GM13977 (cell line): ENCODE data around the gene IFIT1B.

Source experiments
- DNase-seq: peaks from one replicate; pipeline ENCODE4 v3.0.0; 2012; ENCODE audit warnings: low spot score
- in situ Hi-C: fragments of 300-500 bp; cut with MboI; formaldehyde crosslinking; loops from one replicate; pipeline ENCODE4 v1.12.0; 2022; ENCODE audit warnings: low sequenced_read_pairs, low pct_unique_long_range_greater_than_20kb, mixed read lengths, inconsistent platforms; ENCODE audit not compliant: unreplicated experiment
- TF ChIP-seq, protein P1 (sequence below): IDR thresholded peaks from 2 replicates; pipeline ENCODE4 v1.5.1; 2012; ENCODE audit warnings: mild to moderate bottlenecking, control low read depth; ENCODE audit not compliant: insufficient read depth; ENCODE audit errors: extremely low read depth, missing control alignments

The IFIT1B gene

DNA sequence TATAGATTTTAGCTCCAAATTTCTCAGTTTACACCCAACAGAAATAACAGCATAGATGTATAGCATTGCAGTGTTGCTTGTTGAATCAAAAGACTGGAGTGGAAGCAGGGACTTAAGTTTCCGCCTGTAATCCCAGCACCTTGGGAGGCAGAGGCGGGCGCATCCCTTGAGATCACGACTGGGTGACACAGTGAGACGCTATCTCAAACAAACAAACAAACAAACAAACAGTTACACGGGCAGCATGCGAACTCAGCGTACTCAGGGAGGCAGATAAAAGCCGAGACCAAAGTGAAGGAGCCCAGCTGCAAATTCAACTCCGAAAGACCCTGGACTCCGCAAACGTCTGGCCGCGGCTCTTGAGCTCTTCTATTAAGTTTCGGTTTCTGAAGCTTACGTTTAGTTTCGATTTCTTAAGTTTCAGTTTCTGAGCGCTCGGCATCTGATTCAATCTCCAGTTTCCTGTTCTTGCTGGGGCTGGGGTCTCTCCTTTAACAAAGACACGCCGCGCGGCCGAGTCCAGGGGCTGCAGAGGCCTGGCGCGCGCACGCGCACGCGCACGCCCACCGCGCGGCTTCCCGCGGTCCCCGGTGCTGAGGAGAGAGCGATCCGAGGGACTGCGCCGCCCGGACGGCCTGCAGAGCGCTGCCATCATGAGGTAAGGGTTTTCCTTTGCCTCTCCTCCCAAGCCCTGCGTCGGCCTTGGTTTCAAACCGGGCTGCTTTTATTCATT lies 36.5 kb downstream of the IFIT1B start, which contains the start of gene IFIT5:
Gene IFIT5 (plus strand): TSS at position 423 of the 733 bp plus-strand sequence. CDS start 231 bp downstream, at position 654.
- in situ Hi-C loops, result no loop called here
- DNase-seq, result peak; percentile 82

DNA sequence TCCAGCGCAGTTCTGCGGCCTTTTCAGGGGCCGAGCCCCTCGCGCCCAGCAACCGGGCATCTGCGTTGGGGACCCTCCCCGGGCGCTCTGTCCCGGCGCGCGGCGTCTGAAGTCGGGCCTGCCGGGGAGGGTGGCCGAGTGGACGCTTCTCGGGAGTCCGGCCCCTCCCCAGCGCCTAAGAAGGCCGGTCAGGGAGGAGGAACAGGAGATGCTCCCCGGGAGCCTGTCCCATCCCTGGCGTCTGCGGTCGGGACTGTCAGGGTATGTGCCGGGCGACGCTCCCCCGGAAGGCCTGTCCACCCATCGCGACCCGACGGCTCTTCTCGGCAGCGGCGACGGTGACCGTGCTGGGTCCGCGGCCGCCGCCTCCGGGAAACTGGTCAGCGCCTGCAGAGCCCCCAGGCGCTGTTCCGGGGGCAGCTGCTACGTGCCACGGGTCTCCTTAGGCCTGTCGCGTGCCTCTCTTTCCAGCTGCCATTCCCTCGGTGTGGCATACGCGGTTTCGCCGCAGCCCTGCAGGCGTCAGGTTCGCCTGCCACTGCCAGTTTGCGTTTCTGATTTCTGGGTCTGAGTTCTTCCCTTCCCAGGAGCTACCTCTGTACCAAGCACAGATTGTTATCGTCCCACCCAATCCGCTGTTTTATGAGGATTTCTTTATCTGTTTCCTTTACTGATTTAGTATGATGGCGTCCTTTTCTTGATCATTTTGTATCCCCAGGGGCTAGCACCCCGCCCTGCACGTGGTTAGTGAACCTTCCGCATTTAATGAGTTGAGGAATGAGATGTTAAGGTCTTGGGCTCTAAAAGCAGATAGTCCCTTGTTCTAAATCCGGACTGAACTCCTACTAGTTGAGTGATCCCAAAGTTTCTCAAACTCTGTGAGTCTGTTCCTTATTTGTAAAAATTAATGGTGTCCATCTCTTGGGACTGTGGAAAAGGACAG lies 37.3 kb downstream of the IFIT1B start:
- DNase-seq, result peak; percentile 50
- TF ChIP-seq, protein P1, sequence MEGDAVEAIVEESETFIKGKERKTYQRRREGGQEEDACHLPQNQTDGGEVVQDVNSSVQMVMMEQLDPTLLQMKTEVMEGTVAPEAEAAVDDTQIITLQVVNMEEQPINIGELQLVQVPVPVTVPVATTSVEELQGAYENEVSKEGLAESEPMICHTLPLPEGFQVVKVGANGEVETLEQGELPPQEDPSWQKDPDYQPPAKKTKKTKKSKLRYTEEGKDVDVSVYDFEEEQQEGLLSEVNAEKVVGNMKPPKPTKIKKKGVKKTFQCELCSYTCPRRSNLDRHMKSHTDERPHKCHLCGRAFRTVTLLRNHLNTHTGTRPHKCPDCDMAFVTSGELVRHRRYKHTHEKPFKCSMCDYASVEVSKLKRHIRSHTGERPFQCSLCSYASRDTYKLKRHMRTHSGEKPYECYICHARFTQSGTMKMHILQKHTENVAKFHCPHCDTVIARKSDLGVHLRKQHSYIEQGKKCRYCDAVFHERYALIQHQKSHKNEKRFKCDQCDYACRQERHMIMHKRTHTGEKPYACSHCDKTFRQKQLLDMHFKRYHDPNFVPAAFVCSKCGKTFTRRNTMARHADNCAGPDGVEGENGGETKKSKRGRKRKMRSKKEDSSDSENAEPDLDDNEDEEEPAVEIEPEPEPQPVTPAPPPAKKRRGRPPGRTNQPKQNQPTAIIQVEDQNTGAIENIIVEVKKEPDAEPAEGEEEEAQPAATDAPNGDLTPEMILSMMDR, result no peak
- in situ Hi-C loops, result no loop called here

More for the DNA sequence above, 36.5 kb downstream of the IFIT1B start, which contains the start of gene IFIT5:
- TF ChIP-seq, protein P1, result no peak

DNA sequence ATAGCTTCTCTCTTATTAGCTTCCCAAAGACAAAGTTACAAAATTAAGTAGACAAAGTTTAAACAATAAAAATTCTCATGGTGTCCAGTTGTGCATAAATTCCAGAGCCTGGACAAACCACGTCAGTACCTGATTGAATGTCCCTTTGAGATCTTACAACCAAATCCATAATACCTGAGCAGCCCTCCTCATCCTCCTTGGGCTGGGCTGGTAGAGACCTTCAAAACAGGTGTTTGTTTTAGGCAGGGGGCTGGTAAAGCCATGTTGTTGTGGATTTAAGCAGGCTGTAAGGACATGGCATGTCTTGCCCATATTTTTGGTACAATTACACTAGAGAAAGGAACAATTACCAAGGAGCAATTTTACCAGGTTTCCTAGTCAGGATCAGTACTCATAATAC lies 38.6 kb downstream of the IFIT1B start:
- DNase-seq, result no peak
- TF ChIP-seq, protein P1, result no peak
- in situ Hi-C loops, result no loop called here

DNA sequence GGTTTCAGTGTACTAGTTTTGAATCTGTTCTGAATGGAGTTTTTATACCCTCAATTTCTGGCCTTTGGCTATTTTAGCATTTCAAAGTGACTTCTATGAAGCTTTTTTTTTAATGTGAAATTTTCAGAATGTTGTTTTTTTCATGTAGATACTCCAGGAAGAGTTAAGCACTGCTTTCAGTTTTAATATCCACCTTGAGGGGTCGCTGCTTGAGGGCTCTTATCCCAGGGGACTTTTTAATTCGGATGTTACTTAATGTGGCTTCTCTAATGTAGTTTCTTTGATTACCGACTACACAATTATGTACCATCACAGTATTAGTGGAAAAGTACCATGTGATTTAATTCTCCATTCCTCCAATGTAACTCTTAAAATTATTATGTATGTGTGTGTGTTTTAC lies 41.7 kb downstream of the IFIT1B start:
- peak; percentile 31 for DNase-seq
- TF ChIP-seq, protein P1, result peak; percentile 45
- in situ Hi-C loops, result no loop called here

DNA sequence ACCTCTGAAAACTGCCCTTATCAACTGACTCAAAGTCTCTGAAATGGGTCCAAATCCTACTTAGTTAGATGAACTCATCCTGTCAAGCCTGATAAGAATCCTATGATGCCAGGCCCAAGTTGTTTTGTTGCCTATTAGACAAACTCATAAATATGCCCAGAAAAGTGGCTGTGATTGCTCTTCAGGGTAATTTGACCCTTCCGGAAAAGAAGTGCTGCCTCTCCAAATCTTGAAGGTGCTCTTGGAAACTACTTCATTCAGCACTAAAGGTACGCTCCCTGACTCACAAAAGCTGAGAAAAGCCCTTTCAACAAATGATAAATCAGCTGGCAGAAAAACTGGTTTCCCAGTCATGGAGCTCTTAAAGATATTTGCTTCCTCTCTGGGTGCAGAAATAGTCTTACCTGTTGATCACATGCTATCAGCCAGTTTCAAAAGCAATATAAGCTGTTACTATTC lies 43.2 kb downstream of the IFIT1B start:
- TF ChIP-seq, protein P1, result no peak
- no peak for DNase-seq
- in situ Hi-C loops, result loop anchor here (10.0 kb wide), 1 partner anchor 144 kb away; no protein-coding TSS in a partner anchor

DNA sequence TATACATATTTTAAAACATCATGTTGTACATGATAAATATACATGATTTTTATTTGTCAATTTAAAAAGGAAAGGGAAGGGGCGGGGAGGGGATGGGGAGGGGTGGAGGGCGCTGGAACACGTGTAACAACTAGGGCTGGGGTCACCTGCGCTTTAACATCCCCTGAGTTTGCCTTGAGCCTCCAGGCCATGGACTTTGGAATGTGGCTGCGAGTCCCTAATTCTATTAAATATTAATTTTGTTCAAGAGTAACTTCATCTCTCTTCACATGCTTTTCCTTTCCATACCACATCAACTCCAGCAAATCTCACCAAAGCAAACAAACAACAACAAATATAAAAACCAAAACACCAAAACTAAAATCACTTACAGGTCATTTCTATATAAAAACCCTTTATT lies 47.1 kb downstream of the IFIT1B start:
- in situ Hi-C loops, result loop anchor here (10.0 kb wide), 1 partner anchor 140 kb away; no protein-coding TSS in a partner anchor
- DNase-seq, result no peak
- TF ChIP-seq, protein P1, result no peak
